HCT116 (cell line): Measurements from ENCODE around the gene CDH22.

Experiments used
- FOSL1 ChIP-seq: IDR thresholded peaks from 2 replicates; pipeline ENCODE4 v1.6.1; 2012; ENCODE audit warnings: low read depth
- POLR2AphosphoS5 ChIP-seq: IDR thresholded peaks from 2 replicates; pipeline ENCODE4 v1.6.1; 2011; ENCODE audit warnings: mild to moderate bottlenecking, low read depth, low read length, moderate library complexity
- SIN3A ChIP-seq: IDR thresholded peaks from 2 replicates; pipeline ENCODE4 v1.6.1; 2012; ENCODE audit warnings: low read depth
- TF ChIP-seq, protein P1 (sequence below): IDR thresholded peaks from 2 replicates; pipeline ENCODE4 v1.6.1; 2012; ENCODE audit warnings: low read depth

DNA sequence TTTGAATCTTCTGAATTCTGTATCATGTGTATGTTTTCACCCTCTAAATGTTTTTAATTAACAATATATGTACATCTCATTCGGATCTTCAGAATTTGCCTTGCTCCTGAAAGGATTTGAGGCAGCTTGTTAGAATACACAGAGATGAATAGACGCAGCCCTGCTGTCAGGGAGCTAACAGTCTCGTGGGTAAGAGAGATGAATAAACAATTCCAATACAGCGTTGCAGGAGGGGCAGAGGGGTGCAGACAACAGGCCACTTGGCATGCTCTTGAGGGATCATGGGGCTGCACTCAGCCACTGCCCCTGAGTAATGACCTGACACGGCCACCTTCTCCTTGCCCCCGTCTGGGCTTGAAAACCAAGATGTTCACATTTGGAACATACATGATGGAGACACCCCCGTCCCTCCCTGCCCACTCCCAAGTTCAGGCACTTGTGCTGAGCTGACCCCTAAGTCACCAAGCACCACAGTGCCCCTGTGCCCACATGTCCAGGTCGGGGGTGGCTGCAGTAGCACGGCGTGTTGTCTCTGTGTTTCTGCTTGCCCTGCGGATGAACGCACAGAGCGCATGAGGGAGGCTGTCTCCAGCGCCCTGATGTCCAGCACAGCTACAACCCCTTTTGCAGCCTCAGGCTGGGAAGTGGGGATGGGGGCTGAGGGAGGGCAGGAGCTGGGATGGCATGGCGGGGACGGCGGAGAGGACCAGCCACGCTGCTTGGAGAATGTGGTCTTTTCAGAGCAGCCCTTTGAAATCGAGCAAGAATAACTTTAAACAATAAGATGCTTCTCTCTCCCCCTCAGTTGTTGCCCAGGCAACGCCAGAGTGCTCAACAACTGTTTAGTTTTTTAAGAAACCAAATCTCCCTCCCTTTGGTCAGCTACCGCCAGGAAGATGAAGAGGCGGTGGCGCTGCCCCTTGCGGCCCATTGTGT is 33.0 kb upstream of the CDH22 start:
- TF ChIP-seq, protein P1, sequence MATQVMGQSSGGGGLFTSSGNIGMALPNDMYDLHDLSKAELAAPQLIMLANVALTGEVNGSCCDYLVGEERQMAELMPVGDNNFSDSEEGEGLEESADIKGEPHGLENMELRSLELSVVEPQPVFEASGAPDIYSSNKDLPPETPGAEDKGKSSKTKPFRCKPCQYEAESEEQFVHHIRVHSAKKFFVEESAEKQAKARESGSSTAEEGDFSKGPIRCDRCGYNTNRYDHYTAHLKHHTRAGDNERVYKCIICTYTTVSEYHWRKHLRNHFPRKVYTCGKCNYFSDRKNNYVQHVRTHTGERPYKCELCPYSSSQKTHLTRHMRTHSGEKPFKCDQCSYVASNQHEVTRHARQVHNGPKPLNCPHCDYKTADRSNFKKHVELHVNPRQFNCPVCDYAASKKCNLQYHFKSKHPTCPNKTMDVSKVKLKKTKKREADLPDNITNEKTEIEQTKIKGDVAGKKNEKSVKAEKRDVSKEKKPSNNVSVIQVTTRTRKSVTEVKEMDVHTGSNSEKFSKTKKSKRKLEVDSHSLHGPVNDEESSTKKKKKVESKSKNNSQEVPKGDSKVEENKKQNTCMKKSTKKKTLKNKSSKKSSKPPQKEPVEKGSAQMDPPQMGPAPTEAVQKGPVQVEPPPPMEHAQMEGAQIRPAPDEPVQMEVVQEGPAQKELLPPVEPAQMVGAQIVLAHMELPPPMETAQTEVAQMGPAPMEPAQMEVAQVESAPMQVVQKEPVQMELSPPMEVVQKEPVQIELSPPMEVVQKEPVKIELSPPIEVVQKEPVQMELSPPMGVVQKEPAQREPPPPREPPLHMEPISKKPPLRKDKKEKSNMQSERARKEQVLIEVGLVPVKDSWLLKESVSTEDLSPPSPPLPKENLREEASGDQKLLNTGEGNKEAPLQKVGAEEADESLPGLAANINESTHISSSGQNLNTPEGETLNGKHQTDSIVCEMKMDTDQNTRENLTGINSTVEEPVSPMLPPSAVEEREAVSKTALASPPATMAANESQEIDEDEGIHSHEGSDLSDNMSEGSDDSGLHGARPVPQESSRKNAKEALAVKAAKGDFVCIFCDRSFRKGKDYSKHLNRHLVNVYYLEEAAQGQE = no peak
- no peak for TF ChIP-seq SIN3A
- TF ChIP-seq POLR2AphosphoS5 = no peak
- no peak for TF ChIP-seq FOSL1
